ENCODE results near the gene HOXC10.

HOXC10 gene

DNA sequence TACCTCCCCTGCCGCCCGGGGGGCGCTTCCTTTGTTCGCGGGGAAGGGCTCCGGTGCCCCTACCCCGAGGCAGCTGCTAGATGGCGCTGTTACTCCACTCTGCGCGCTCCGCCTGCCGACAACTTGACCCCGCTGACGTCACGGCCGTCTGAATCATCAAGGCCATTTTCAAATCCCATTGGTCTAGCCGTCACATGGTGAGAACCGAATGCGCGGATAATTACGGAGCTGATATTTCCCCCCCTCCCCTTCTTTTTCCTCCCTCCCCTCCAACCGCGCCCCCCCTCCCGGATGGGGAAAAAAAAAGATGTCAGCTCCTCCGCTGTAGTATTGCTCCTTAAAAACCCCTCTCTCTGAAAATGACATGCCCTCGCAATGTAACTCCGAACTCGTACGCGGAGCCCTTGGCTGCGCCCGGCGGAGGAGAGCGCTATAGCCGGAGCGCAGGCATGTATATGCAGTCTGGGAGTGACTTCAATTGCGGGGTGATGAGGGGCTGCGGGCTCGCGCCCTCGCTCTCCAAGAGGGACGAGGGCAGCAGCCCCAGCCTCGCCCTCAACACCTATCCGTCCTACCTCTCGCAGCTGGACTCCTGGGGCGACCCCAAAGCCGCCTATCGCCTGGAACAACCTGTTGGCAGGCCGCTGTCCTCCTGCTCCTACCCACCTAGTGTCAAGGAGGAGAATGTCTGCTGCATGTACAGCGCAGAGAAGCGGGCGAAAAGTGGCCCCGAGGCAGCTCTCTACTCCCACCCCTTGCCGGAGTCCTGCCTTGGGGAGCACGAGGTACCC is at the start of gene HOXC10:
TSS of gene HOXC10 (plus strand) at position 246 of the 791 bp plus-strand sequence. CDS start at position 360, 114 bp downstream.
- no peak for FAIRE-seq

DNA sequence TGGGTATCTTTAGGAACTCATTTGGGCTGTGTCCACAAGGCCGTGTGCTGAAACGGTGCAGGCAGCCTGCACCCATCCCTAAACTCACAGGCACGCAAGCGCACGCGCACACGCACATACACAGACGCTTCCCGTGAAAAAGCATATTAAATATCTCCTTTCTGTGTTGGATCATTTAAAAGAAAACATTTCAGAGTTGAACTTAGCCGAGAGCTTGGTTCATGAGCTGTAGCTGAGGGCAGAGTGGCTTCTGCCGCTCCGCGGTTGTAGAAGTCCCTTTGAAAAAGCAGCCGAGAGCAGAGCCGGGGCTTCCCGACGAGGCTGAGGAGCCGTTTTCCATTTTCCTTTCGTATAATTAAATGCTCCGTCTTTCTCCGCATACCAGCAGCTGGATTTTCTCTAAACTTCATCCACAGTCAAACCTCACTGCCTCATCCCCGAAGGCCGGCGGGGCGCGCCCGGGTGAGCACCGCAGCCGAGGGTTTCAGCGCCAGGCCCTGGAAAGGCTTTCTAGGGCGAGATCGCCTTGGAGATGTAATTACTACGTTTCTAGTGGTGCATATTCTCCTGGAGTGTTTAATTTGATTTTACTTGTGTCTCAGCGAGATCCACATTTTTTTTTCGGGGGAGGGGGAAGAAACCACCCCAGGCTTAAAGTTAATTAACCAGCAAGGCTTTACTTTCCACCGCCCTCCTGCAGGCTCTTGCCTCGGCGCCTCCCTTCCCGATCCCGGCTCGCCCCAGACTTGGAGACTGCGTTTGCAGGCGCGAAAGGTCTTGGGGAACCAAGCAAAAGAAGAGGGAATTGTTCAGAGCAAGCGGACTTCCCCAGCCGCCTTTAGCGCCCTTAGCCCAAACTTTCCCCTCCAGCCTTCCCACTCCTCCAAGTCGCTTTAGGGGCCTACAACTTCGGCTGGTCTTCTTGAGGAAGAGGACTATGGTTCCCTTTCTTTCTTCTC is 49.3 kb upstream of the HOXC10 start:
- FAIRE-seq, result no peak

DNA sequence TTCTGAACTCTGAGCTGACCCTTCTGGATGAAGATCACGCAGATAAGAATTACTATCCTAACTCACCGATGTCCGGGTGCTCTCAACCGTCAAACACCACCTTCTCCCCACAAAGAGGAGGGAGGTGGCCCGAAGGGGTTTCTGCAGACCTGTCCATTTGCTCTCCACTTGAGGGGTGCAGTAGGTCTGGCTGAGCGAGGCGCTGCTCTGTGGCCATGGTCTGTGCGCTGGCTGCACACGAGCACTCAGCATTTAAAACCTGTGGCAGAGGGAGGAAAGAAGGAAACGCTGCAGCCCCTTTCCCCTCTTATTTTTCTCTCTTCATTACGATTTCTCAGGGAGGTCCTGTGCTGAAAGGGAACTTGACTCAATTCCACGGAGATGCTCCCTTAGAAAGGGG is 47.8 kb upstream of the HOXC10 start:
- no peak for FAIRE-seq

DNA sequence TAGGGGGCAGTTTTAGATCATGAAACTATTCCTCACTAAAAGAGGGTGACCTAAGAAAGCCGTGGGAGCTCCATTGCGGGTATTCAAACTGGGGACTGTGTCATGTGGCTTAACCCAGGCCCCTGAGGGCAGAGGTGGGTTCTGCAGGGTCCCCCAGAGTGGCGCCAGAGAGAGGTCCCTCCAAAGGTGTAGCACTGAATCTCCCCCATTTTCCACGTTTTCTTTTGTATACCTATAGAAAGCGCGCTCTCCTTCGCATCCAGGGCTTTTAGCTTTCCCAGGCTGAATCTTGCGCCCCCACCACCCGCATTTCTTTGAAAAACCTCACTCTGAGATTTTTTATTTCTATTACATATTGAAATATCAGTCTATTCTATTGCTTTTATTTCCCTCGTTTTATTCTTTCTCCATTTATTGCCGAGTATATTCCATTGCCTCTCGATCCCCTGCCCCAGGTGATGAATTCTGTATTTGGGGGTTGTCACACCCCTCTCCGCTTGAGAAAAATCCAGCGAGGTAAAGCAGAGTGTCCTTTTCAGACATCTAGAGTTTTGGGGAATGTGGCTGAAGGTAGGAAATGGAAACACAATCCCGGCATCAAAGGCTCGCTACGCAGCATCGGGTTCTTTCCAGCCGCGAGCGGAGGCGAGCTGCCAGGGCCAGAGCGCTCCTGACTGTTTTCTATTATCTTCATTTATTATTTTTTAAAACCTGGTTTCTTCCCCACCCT is 47.2 kb upstream of the HOXC10 start:
- no peak for FAIRE-seq

DNA sequence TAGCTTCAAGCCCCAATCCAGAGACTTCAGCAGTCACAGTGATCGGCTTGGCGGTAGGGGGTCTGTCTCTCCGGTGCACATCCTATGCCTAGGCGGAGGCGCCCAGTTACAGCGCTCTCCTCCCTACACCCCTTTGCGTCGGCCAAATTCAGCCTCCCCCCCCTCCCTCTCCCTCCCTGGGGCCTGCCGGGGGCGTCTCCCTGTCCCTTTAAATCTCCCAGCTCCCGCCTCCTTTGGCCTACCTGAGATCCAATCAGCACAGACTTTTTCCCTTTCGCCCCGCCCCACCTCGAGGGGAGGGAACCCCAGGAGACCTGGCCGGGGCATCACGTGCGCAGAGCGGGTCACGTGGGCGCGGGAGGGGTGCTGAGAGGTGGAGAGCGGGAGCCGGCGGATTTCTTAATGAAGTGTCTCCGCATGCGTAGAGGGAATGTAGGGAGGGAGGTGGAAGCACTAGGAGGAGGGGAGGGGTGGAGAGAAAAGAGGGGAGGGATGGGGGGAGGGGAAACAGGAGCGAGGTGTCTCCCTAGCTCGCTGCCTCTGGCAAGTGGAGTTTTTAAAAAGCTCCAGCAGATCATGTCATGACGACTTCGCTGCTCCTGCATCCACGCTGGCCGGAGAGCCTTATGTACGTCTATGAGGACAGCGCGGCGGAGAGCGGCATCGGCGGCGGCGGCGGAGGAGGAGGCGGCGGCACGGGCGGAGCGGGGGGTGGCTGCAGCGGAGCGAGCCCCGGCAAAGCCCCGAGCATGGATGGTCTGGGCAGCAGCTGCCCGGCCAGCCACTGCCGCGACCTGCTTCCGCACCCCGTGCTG is 46.4 kb upstream of the HOXC10 start, which contains the start of gene HOXC13:
TSS of gene HOXC13 (plus strand) at position 506 of the 815 bp plus-strand sequence. CDS start at position 582, 76 bp downstream.
- no peak for FAIRE-seq

DNA sequence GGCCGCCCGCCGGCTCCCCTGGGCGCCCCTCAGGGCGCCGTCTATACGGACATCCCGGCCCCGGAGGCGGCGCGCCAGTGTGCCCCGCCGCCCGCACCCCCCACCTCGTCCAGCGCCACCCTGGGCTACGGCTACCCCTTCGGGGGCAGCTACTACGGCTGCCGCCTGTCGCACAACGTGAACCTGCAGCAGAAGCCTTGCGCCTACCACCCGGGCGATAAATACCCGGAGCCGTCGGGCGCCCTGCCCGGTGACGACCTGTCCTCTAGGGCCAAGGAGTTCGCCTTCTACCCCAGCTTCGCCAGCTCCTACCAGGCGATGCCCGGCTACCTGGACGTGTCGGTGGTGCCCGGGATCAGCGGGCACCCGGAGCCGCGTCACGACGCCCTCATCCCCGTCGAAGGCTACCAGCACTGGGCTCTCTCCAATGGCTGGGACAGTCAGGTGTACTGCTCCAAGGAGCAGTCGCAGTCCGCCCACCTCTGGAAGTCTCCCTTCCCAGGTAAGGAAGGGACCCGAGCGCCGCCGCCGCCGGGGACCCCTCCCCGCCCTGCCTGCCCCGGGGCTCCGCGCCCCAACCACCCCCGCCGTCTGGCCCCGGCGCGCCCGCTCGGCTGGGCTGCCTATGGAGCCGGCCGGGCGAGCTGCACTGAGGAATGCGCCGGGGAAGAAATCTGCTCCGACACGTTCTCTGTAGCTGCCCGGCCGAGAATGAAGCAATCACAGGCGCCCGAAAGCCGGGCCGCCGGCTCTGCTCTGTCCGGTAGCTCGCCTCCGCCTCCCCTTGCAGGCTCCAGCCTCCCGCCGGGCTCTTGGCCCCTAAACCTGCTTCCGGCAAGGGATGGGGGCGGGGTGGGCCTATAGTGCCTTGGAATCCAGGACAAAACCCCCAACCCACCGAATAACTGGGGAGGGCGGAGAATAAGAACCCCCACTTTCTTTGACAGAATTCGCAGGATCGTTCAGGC is 45.5 kb upstream of the HOXC10 start:
- no peak for FAIRE-seq

DNA sequence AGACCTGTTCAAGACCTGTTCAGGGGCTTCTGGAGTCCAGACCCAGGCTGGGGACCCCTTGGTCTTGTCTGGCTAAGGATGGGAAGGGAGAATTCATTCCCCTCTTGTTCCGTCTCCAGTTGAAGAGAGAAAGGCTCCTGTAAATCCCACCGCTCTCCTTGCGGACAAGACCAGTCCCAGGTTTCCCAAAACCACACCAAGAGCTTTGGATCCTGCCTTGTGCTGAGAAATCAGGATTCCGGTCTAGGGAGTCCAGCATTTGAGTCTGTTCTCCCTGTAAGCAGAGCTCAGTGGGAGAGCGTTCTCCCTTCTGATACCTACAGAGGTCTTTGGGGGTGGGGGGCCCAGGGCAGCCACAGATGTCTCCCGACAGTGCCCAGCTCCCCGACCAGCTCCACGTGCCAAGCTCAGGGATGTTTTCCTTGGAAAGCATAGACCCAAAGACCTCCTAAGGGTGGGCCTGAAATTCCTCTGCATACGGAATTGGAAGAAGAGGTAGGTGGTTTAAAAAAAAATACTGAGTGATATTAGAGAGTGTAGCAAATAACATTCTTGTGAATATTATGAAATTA is 44.4 kb upstream of the HOXC10 start:
- no peak for FAIRE-seq

DNA sequence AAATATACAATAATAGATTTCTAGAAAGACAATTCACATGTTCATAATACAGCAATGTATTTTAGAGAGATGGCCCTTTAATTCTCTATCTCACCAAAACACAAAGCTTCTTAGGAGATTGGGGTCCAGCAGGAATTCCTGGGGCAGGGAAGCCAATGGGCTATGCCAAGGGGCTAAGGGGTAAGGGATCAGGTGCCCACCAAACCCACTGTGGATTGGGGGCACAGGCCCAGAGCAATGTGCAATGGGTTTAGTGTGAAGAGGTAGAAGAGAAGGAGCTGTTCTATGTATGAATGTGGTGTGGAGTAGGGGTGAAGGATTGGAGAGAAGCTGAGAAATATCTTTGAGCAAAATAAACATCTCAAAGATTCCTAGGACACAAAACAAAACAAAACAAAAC is 43.8 kb upstream of the HOXC10 start:
- FAIRE-seq, result no peak

DNA sequence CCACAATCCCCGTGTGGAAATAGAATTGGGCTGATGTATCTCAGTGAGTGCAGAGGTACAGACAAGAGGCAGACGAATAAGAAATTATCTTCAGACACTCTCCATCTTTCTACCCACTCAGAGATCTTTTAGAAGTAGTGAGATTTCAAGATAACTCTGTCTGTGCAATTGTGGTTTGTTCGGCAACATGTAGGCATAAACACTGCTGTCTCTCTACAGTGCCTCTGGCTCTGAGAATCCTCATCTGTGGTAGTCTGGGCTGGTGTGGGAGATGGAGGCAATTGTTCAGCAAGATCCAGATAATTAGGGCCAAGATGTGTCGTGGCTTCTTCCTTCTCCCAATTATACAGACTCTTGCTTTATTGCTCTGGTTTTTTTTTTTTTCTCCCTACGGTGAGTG is 43.2 kb upstream of the HOXC10 start:
- no peak for FAIRE-seq

DNA sequence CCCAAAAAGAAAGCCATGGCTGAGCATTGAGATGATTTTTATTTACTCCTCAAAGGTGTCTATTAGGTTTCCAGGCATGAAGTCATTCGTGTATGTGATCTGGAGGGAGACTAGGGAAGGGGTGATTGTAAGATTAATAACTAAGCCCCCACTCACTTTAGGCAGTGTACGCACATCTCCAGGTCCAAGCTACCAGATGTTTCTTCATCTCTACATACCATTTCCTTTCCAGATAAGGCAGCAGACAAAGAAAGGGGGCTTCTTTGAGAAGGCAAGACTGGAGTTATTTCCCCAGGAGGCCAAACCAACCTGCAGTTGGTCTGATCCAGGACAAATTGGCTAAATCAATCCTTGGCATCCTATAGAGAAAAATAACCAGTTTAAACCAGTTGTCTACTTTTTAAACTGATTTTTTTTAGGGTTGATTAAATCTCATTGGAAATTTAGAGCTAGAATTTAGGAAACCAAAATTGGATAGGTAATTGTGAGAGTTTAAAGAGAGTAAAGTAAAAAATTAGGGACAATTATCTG is 42.4 kb upstream of the HOXC10 start:
- FAIRE-seq, result no peak

DNA sequence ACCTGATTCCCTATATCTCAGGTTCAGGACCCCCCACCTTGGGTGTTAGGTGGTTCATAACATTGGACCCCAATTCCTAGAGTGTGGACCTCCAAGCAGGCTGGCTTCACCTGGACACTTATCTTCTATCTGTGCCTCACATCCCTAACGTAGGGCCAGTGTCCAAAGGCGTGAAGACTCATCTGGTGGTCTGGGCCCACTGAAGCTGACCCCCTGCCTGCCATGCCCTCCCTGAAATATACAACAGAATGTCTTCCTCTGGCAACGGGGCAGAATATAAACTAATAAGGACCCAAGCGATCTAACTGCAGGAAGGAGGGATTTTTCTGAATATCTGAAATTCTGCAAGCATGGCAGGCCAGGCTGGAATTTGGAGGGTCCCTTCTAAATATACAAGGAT is 40.7 kb upstream of the HOXC10 start:
- FAIRE-seq, result no peak

DNA sequence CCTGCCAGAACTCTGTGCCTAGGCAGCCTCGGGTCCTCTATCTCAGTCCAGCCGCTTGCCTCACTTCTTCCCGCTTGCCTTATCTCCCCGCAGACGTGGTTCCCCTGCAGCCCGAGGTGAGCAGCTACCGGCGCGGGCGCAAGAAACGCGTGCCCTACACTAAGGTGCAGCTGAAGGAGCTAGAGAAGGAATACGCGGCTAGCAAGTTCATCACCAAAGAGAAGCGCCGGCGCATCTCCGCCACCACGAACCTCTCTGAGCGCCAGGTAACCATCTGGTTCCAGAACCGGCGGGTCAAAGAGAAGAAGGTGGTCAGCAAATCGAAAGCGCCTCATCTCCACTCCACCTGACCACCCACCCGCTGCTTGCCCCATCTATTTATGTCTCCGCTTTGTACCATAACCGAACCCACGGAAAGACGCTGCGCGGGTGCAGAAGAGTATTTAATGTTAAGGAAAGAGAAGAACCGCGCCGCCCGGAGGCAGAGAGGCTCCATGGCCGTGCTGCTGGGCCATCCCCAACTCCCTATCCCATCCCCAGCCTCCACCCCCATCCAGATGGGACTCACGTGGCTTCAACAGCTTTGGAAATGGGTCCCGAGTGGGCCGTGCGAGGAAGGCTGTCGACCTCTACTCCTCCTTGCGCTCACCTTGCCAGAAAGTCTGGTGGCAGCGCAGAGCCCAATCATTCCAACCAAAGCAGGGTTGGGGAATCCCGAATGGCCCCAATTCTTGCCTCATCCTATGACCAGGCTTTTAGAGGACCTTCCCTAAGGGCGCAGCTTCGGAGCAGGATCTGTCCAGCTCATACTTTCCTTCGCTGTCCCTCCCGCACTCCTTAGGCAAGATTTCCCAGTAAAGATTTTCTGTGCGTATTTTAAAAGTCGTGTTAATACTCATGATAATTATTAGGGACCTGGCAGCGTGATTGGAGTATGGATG is 39.8 kb upstream of the HOXC10 start:
- FAIRE-seq, result no peak

DNA sequence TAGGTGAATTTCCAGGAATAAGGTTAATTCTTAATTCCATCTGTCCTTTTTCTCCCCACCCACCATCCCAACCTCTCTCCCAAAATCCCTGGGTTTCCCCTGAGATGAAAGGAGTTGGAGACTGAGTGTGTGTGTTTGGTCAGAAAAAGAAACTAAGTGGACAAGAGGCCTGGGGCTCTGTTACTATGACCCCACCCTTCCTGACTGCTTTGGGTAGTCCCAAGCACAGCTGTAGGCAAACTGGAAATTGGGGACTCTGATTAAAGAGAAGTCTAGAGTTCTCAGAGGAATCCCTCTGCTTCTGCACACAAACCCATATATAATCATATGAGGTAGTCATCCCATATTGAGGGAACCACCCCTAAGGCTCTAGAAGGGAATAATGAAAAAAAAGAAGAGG is 37.2 kb upstream of the HOXC10 start:
- FAIRE-seq, result no peak

DNA sequence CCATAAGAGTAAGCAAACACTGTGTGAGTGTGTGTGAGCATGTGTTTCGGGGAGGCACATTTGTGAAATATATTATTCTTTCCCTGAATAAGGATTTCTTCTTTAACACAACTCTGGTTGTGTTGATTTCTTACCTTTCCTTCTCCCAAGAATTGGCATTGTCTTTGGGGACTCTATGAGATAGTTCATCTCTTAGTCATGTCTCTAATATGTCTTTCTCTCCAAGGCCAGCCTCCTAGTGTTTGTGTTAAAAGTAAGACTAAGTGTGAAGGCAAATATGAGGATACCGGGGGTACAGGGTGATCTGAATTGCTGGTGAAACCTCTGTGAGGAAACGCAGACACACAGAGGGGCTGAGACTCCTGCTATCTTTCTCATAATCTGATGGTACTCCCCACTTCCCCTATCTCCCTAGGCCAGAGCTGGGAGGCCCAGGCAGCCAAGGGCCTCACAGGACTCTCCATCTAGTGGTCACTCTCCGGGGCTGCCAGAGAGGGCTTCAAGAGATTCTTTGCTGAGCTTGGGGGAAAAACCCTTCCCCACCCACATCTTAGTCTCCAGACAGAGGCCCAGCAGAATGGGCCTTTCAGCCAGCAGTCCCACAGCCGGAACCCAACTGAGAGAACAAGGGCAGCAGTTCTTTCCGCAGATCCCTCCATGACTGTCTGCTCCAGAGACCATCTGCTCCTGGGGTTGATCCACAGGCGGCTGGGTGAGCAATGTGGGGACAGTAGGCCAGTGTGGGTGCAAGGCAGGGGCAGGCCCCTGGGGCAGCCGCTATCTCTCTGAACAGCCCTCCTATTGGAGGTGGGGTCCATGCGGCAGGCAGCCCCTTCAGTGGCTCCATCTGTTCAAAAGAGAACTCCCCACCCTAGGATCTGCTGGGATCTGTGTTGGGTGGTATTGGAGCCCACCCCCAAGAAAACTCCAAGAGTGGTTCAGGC is 36.0 kb upstream of the HOXC10 start:
- FAIRE-seq, result no peak

DNA sequence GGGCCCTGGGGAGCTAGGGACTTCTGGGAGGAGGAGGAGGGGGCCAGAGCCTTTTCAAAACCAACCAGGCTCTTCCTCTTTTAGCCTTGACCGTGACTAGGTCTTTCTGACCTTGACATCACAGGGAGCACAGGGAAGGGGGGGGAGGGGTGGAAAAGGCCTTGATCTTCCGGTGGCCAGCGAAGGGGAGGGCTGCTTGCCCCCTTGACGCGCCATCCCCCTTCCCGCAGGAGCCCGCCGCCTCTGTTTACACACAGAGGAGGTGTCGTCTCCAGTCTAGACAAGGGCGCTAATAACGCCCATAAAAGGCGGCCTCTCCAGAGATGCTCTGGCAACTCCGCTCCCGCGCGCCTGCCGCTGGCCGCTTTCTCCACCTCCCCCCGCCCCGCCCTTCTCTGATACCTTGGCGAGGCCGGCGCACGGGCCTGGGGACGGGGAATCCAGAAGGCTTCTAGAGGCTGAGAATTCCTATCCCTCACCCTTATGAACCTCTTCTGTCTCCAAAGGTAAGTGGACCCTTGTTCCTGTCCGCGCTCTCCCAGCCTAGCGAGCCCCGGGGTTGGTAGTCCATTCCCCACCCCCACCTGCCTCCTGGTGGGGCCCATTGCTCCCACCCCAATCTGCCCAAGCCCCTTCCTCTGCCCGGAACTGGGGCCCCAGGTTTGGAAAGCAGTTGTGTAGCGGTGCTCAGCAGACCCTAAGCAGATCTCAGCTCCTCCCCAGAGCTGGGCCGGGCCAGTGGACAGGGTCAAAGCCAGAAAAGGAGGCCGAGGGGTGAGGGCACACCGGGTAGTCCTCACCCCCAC is 35.1 kb upstream of the HOXC10 start:
- no peak for FAIRE-seq

DNA sequence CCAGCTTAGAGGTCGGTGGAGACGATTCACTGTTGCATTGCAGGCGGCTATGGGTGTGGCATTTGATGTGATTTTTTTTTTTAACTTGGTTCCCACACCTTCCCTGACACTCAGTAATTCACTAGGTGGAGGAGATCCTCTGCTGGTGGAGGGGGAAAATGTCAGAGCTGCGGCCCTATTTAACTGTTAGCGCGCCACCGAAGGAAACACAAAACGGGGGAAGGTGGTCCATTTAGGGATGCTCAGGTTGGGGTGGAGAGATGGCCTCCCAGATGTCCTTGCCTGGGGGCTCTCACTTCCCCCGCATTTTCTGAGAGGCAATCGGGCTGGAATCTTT is 34.5 kb upstream of the HOXC10 start:
- FAIRE-seq, result no peak

Measured in islet of Langerhans (tissue), 1 donor.